Measurements from ENCODE around the gene MRPS21.

DNA sequence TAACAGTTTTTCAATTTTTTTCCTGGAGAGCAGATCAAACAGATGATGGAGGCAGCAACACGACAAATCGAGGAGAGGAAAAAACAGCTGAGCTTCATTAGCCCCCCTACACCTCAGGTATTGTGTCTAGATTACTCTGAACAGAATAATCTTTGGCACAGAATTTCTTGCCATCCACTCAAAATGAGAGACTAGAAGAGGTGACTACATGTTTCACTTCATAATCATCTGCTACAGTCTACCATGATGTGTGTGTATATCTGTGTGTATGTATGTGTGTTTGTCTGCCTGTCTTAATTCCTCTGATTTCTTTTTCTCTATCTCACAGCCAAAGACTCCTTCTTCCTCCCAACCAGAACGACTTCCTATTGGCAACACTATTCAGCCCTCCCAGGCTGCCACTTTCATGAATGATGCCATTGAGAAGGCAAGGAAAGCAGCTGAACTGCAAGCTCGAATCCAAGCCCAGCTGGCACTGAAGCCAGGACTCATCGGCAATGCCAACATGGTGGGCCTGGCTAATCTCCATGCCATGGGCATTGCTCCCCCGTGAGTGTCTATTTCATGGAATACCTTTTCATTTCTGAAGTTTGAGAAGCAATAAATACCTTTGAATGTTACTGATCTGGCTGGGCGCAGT, 39.1 kb downstream of the MRPS21 start:
- no peak for TF ChIP-seq ZNF274 (IDR thresholded peaks at IDR 0.05; ENCODE audit: low read depth, low read length)
- TF ChIP-seq SUZ12 (IDR thresholded peaks at IDR 0.05; ENCODE audit: extremely low read depth, insufficient read depth, insufficient read length), result no peak
- TF ChIP-seq YY1 (IDR thresholded peaks at IDR 0.05; ENCODE audit: insufficient read depth, insufficient read length), result no peak

Data from NT2/D1 (cell line).